ENCODE data around the gene BTBD10.

Gene BTBD10

DNA sequence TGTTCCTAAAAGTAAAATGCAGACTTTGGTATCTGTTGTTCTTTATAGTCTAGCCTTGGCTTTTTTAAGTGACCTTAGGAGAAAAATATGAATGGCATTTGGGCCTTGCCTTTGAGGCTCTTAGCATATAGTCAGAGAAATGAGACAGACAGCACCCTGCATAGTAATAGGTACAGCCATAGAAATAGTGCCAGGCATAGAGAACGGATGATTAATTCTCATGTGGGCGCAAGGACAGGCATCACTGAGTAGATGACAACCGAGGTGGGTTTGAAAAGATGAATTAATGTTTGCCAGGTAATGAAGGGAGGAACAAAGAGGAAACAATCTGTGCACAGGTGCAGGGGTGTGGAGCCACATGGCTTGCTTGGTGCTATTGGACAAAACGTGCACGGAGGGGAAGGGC lies 95.0 kb downstream of the BTBD10 start:
- no peak overlapping the region for H3K4me3 ChIP-seq (ENCODE audit: low read length)
- peaks cover 99% of the 10 kb centered on the region for H3K36me3 ChIP-seq (ENCODE audit: control insufficient read depth, insufficient read depth, low read length, severe bottlenecking)
- H3K4me1 ChIP-seq (ENCODE audit: control insufficient read depth, insufficient read depth, low read length) = peaks cover 5% of the 10 kb centered on the region
- no peaks in the 10 kb centered on the region for H3K27me3 ChIP-seq (replicated peaks; ENCODE audit: control insufficient read depth, insufficient read depth, low read length)
- no peak overlapping the region for H3K9ac ChIP-seq (ENCODE audit: low read length)
- H3K9me3 ChIP-seq (ENCODE audit: control insufficient read depth, low read length) = no peaks in the 10 kb centered on the region
- peak; percentile 55 for DNase-seq (ENCODE audit: low read depth)

GRCh38 chr11:13367115-13367514 lies 95.9 kb downstream of the BTBD10 start:
- Histone ChIP-seq H3K9me3 (ENCODE audit: control insufficient read depth, low read length) (no peaks in the 10 kb centered on the region), H3K4me3 (ENCODE audit: low read length) (no peak overlapping the region), H3K36me3 (ENCODE audit: control insufficient read depth, insufficient read depth, low read length, severe bottlenecking) (peaks cover 97% of the 10 kb centered on the region), H3K9ac (ENCODE audit: low read length) (no peak overlapping the region), H3K4me1 (ENCODE audit: control insufficient read depth, insufficient read depth, low read length) (peaks cover 5% of the 10 kb centered on the region), H3K27me3 (replicated peaks; ENCODE audit: control insufficient read depth, insufficient read depth, low read length) (no peaks in the 10 kb centered on the region)
- no peak for DNase-seq (ENCODE audit: low read depth)

- Histone ChIP-seq H3K4me1 (ENCODE audit: control insufficient read depth, insufficient read depth, low read length) (peaks cover 5% of the 10 kb centered on the region), H3K36me3 (ENCODE audit: control insufficient read depth, insufficient read depth, low read length, severe bottlenecking) (peaks cover 97% of the 10 kb centered on the region), H3K9ac (ENCODE audit: low read length) (no peak overlapping the region), H3K4me3 (ENCODE audit: low read length) (no peak overlapping the region), H3K9me3 (ENCODE audit: control insufficient read depth, low read length) (no peaks in the 10 kb centered on the region), H3K27me3 (replicated peaks; ENCODE audit: control insufficient read depth, insufficient read depth, low read length) (no peaks in the 10 kb centered on the region)
- no peak for DNase-seq (ENCODE audit: low read depth)
Observed at GRCh38 chr11:13366266-13367026, 96.6 kb downstream of the BTBD10 start.

- Histone ChIP-seq H3K4me3 (ENCODE audit: low read length) (no peak overlapping the region), H3K4me1 (ENCODE audit: control insufficient read depth, insufficient read depth, low read length) (peaks cover 5% of the 10 kb centered on the region), H3K9ac (ENCODE audit: low read length) (no peak overlapping the region), H3K9me3 (ENCODE audit: control insufficient read depth, low read length) (no peaks in the 10 kb centered on the region), H3K36me3 (ENCODE audit: control insufficient read depth, insufficient read depth, low read length, severe bottlenecking) (peaks cover 97% of the 10 kb centered on the region), H3K27me3 (replicated peaks; ENCODE audit: control insufficient read depth, insufficient read depth, low read length) (no peaks in the 10 kb centered on the region)
- DNase-seq (ENCODE audit: low read depth) = no peak
Observed at GRCh38 chr11:13364388-13364787, 98.6 kb downstream of the BTBD10 start.

GRCh38 chr11:13362596-13363109 lies 100.4 kb downstream of the BTBD10 start:
- H3K36me3 ChIP-seq (ENCODE audit: control insufficient read depth, insufficient read depth, low read length, severe bottlenecking) = peaks cover 96% of the 10 kb centered on the region
- no peak for DNase-seq (ENCODE audit: low read depth)
- H3K4me3 ChIP-seq (ENCODE audit: low read length) = no peak overlapping the region

DNA sequence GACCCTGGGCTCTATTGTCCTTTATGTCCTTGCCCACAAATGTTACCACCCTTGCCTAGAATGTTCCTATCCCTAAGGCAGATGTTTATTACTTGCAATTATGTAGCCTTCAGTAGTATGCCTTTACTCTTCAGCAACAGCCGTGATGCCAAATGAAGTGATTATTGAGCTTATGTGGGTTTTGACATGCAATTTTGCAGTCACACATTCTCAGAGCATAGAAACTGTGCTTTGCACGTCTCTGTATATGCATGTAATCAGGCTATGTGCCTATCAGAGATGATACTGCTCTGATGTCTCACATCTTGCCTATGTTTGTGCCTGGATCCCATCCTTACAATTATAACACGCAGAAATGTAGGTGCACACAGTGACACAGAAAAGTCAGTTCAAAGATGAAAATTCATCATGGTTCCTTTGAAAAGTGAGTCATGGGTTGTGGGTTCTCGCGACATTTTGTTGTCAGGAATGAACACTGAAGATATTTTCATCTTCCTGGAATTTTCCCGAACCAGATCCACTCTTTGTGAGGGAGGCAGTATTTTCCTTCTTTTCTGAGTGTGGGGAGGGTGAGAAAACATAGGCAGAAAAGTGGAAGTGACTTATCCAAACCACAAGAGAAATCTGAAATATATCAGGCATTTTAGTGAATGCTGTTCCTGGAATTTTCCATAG lies 104.3 kb downstream of the BTBD10 start:
- DNase-seq (ENCODE audit: low read depth) = no peak
- H3K9me3 ChIP-seq (ENCODE audit: control insufficient read depth, low read length) = no peaks in the 10 kb centered on the region
- no peaks in the 10 kb centered on the region for H3K27me3 ChIP-seq (replicated peaks; ENCODE audit: control insufficient read depth, insufficient read depth, low read length)
- H3K36me3 ChIP-seq (ENCODE audit: control insufficient read depth, insufficient read depth, low read length, severe bottlenecking) = peaks cover 90% of the 10 kb centered on the region
- no peak overlapping the region for H3K9ac ChIP-seq (ENCODE audit: low read length)
- H3K4me3 ChIP-seq (ENCODE audit: low read length) = no peak overlapping the region
- H3K4me1 ChIP-seq (ENCODE audit: control insufficient read depth, insufficient read depth, low read length) = no peaks in the 10 kb centered on the region

More at GRCh38 chr11:13362596-13363109, 100.4 kb downstream of the BTBD10 start:
- Histone ChIP-seq H3K4me1 (ENCODE audit: control insufficient read depth, insufficient read depth, low read length) (peaks cover 5% of the 10 kb centered on the region), H3K9ac (ENCODE audit: low read length) (no peak overlapping the region), H3K27me3 (replicated peaks; ENCODE audit: control insufficient read depth, insufficient read depth, low read length) (no peaks in the 10 kb centered on the region), H3K9me3 (ENCODE audit: control insufficient read depth, low read length) (no peaks in the 10 kb centered on the region)

DNA sequence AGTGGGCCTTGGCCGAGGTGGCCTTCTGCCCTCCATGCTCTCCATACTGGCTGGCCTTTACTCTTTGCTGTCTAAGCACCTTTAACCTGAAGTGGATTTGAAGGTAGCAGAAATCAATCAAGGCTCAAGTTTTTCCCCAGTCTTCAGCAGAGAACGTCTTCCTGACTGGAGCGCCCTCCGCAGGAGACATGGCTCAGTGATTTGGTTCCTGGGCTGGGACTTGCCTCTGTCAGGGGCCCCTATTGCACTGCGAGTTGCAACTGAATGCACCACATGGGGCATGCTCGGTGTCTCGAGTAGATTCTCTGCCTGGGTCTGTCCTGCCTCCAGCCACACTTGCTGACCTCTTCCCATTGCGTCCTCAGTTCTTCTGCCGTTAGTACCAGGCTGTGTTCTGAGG lies 105.8 kb downstream of the BTBD10 start:
- Histone ChIP-seq H3K9ac (ENCODE audit: low read length) (no peak overlapping the region), H3K36me3 (ENCODE audit: control insufficient read depth, insufficient read depth, low read length, severe bottlenecking) (peaks cover 89% of the 10 kb centered on the region), H3K9me3 (ENCODE audit: control insufficient read depth, low read length) (no peaks in the 10 kb centered on the region), H3K4me3 (ENCODE audit: low read length) (no peak overlapping the region), H3K27me3 (replicated peaks; ENCODE audit: control insufficient read depth, insufficient read depth, low read length) (no peaks in the 10 kb centered on the region), H3K4me1 (ENCODE audit: control insufficient read depth, insufficient read depth, low read length) (no peaks in the 10 kb centered on the region)
- no peak for DNase-seq (ENCODE audit: low read depth)

DNA sequence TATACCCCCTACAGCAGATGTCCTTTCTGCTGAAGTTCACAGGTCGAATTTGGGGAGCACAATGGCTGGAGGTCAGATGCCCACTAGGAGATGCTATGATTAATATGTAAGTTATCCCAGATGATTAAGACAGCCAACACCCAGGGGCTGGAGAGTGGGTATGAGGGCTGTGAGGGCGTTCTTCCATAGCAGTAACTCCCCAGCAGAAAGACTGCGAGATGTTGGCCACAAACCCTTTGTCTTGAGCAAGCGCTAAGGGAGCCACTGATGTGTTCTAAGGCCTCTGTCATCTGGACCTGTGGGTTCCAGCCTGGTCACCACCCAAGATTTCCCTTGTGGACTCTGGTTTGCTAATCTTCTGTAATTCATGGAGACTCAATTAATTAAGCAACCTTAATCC lies 107.8 kb downstream of the BTBD10 start:
- no peak for DNase-seq (ENCODE audit: low read depth)
- Histone ChIP-seq H3K36me3 (ENCODE audit: control insufficient read depth, insufficient read depth, low read length, severe bottlenecking) (peaks cover 82% of the 10 kb centered on the region), H3K9ac (ENCODE audit: low read length) (no peak overlapping the region), H3K9me3 (ENCODE audit: control insufficient read depth, low read length) (no peaks in the 10 kb centered on the region), H3K4me3 (ENCODE audit: low read length) (no peak overlapping the region), H3K4me1 (ENCODE audit: control insufficient read depth, insufficient read depth, low read length) (no peaks in the 10 kb centered on the region), H3K27me3 (replicated peaks; ENCODE audit: control insufficient read depth, insufficient read depth, low read length) (no peaks in the 10 kb centered on the region)

DNA sequence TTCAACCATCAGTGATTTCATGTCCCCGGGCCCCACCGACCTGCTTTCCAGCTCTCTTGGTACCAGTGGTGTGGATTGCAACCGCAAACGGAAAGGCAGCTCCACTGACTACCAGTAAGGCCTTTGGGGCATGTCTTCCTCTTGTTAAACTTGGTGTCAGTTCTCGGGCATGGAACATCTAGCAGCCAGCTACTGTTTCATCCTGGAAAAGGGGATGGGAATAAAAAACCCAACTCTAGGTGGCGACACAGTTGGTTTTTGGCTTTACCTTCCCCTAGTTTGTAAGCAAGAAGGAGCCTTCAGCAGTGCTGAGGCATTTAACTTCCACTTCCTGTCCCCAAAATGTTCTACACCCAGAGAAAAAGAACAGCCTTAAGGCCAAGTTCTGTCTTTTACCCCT lies 108.7 kb downstream of the BTBD10 start:
- no peaks in the 10 kb centered on the region for H3K27me3 ChIP-seq (replicated peaks; ENCODE audit: control insufficient read depth, insufficient read depth, low read length)
- no peak for DNase-seq (ENCODE audit: low read depth)
- H3K9ac ChIP-seq (ENCODE audit: low read length) = no peak overlapping the region
- H3K9me3 ChIP-seq (ENCODE audit: control insufficient read depth, low read length) = no peaks in the 10 kb centered on the region
- no peaks in the 10 kb centered on the region for H3K4me1 ChIP-seq (ENCODE audit: control insufficient read depth, insufficient read depth, low read length)
- H3K4me3 ChIP-seq (ENCODE audit: low read length) = no peak overlapping the region
- peaks cover 73% of the 10 kb centered on the region for H3K36me3 ChIP-seq (ENCODE audit: control insufficient read depth, insufficient read depth, low read length, severe bottlenecking)

- Histone ChIP-seq H3K4me1 (ENCODE audit: control insufficient read depth, insufficient read depth, low read length) (no peaks in the 10 kb centered on the region), H3K4me3 (ENCODE audit: low read length) (no peak overlapping the region), H3K36me3 (ENCODE audit: control insufficient read depth, insufficient read depth, low read length, severe bottlenecking) (peaks cover 58% of the 10 kb centered on the region), H3K9me3 (ENCODE audit: control insufficient read depth, low read length) (no peaks in the 10 kb centered on the region), H3K9ac (ENCODE audit: low read length) (no peak overlapping the region), H3K27me3 (replicated peaks; ENCODE audit: control insufficient read depth, insufficient read depth, low read length) (no peaks in the 10 kb centered on the region)
- DNase-seq (ENCODE audit: low read depth) = no peak
Observed at GRCh38 chr11:13352711-13353110, 110.3 kb downstream of the BTBD10 start.

DNA sequence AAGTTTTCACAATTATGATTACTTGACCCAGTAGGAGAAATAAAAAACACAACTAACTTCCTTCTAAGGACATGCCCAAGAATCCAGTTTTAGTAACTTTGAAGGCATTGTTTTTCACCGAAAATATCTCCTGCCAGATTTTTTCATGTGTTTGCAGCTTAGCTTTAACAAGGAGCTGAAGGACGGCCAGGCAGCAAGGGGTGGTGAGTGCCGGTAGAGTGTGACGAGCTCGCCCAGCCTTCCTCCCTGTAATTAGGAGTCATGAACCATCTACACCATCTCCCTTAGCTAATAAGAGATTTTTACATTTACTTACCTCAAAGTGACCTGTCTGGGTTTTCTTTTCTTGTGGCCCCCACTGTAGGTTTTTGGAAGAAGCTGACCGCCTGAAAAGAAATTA lies 113.4 kb downstream of the BTBD10 start:
- no peak overlapping the region for H3K9ac ChIP-seq (ENCODE audit: low read length)
- peaks cover 29% of the 10 kb centered on the region for H3K36me3 ChIP-seq (ENCODE audit: control insufficient read depth, insufficient read depth, low read length, severe bottlenecking)

More for the DNA sequence above, 113.4 kb downstream of the BTBD10 start:
- no peaks in the 10 kb centered on the region for H3K27me3 ChIP-seq (replicated peaks; ENCODE audit: control insufficient read depth, insufficient read depth, low read length)
- no peaks in the 10 kb centered on the region for H3K4me1 ChIP-seq (ENCODE audit: control insufficient read depth, insufficient read depth, low read length)
- no peak overlapping the region for H3K4me3 ChIP-seq (ENCODE audit: low read length)
- no peak for DNase-seq (ENCODE audit: low read depth)
- no peaks in the 10 kb centered on the region for H3K9me3 ChIP-seq (ENCODE audit: control insufficient read depth, low read length)

Measured in adipocyte (in vitro differentiated cells).